HuH-7.5 (cell line): Measurements from ENCODE around the gene NIT2.

Experiments
- DNase-seq: peaks from one replicate; pipeline ENCODE4 v3.0.0; 2011; ENCODE audit warnings: low spot score

NIT2 gene

DNA sequence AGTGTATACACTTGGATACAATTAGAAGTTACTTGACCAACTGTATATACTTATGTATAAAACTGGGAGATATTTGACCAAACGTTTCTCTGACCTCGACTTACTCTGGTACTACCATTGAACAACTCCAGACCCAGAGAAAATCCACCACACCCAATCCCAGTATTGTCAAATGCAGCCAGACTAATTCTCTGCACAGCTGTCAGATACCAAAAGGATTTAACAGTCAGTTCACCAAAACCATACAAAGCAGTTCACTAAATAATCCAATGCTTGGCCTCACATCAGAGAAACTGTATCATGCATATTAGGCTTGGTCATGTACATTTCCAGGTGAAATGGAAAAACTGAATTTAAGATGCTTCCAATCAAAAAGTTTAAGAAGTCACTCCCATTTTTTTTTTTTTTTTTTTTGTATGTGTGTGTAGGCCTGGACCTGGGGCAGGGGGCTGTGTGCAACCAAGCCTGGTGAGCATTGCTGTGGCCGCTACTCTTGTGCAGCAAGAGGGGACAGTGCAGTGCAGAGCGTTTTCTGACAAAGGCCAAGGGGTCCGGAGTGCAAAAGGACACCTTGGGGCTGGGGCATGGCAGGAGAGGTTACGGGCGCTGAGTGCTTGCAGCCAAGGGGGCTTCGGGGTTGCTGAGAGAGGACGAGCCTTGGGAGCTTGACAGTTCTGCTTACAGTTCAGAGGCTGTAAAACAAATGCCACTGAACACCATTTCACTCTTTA, 64.9 kb downstream of the NIT2 start:
- no peak for DNase-seq

DNA sequence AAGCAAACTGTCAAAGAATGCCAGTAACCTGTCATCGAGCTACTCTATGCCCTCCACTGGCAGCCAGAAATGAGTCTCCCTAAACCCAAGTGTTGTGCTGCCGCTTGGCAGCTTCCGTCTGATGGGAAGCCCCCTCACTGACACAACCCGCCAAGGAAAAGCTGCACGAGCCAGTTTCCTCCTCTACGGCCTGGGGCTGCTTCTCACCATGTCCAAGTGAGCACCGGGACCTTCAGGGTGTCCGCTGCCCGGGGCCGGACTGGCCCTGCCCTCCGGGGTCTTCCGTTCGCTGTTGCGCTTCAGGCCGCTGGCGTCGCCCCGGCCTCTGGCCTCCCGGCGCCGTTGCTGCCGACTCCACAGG, 65.8 kb downstream of the NIT2 start:
- DNase-seq = no peak

DNA sequence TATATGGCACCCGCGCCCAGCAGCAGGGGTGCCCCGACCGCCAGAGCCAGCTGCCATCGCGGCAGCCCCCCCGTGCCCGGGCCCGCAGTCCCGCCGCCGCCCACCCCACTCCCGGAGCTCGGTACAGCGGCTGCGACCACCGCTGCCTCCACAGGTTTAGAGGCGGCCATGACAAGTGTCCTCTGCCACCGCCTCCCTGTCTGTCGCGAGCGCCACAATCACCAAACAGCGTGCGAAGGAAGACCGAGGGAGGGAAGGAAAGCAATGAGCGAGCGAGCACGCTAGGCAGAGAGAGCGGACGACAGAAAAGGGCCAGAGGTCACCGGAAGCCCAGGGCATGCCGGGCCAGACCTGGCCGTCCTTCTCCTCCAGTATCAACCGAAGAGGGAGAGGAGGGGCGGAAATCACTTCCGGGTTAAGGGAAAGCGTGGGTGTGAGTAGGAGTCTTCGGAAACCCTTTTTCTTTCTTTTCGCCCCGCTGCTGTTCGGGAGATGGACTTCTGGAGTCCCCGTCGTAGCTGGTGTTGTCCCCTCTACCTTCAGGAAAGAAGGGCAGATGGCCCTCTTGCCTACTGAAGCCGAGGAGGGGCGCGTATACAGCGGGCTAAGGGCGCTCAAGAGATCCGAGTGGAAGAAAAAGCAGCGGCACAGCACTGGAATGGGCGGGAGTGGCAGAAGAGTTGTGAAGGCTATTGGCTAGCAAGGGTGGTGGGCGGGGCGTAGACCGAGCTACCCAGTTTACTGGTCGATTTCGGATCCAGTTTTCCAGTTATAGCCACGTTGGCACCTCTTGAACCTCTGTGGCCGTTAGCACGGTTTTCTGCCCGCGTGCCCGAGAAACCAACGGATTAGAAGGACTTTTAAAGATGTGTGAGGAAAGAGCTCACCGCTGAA, 66.5 kb downstream of the NIT2 start, which contains the start of the genes LNP1 and TOMM70:
LNP1 (plus strand) TSS at position 760 of the 894 bp plus-strand sequence. CDS start 28,191 bp downstream, outside the sequence.
TOMM70 (minus strand) TSS at position 310 of the 894 bp plus-strand sequence; CDS start at position 170, 140 bp downstream.
- peak; percentile 71 for DNase-seq

DNA sequence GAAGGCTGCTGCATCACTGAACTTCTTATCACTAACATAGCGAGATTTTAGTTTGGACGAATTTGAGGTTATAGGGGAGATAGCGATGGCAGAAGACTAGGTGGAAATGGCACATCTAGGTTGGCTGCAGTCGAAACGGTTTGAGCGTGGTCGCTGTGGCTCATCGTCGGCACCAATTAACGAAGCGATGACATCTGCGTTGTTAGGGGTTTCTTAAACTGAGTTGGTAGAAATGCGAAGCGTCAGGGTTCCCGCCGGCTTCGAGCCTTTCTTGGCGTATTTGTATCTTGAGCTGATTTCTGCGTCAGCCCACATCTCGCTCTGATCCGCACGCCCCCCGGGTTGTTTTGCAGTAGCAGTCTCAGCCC, 67.1 kb downstream of the NIT2 start:
- no peak for DNase-seq

DNA sequence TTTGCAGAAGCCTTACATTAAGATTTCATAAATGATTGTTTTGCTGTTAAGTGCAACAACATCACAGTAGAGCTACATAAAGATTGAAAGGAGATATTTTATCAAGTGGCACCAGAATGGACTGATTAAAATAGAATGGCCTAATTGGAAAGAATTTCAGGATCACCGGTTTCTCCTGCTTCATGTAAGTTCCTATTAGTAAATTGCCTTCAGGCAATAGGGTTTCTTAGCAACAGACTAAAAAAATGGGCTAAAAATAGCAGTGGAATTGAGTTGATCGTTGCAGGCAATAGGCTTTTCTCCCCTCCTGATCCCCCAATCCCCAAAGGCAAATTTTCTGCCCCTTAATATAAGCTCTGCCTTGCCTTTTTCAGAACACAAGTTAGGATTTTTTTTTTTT, 67.7 kb downstream of the NIT2 start:
- DNase-seq = no peak

DNA sequence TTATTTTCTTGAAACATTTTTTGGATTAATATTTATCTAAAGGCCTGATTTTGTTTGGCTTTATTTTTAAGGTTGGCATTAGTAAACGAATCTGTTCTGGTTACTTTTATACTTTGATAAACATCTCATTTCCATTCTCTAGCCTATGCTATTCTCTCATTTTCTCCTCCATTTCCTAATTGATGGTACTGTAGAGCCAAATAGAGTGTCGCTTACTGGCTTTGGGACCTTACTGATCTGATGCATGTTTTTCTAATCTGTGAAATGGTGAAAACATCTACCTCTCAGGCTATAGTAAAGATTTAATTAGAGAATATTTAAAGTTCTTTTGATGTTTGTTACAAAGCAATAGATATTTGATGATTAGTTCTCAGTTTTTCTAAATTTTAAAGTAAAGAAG, 68.3 kb downstream of the NIT2 start:
- no peak for DNase-seq

DNA sequence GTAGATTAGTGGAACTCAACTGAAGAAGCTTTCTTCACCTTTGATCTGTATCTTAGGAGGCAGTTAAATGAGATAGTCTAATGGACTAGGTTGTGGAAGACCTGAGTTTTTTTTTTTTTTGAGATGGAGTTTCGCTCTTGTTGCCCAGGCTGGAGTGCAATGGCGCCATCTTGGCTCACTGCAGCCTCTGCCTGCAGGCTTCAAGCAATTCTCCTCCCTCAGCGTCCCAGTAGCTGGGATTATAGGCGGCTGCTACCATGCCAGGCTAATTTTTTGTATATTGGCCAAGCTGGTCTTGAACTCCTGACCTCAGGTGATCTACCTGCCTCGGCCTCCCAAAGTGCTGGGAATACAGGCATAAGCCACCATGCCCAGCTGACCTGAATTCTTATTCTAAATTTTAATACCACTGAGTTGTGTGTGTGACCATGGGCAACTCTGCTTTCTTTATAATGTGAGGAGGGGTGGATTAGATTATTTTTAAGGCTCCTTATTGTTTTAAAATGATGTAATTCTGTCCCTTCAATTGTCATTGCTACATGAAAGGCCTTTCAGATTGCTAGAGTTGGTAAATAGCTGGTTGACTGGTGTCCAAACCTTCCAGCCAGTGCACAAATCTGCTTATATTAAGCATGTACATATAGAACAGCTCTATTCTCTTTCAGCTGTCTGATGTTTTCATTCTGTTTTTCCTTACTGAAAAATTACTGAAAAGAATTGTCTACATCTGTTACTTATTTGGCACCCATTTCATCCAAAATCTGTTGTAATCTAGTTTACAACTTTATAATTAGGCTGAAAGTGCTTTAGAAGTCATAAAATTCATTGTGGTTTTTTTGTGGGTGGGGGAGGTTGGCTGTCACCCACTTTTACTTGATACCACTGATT, 69.0 kb downstream of the NIT2 start:
- DNase-seq = no peak

DNA sequence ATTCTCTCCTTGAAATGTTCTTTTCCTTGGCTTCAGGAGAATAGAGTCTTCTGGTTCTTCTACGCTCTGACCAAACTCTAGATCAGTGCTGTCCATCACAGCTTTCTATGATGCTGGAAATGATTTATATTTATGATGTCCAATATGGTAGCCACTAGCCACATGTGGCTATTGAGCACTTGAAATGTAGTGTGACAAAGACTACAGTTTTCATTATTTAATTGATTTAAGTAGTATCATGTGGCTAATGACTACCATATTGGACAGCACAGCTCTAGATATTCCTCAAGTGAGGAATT, 69.6 kb downstream of the NIT2 start:
- no peak for DNase-seq

DNA sequence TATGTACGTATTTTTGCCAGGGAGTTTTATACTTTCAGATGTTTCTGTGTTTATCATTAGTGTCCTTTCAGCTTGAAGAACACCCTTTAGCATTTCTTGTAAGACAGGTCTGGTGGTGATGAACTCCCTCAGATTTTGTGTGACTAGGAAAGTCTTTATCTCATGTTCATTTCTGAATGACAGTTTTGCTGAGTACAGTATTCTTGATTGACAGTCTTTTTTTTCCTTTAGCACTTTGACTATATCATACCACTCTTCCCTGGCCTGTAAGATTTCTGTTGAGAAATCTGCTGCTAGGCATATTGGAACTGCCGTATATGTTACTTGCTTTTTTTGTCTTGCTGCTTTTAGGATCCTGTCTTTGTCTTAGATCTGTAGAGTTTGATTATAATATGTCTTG, 72.6 kb downstream of the NIT2 start:
- DNase-seq = no peak

DNA sequence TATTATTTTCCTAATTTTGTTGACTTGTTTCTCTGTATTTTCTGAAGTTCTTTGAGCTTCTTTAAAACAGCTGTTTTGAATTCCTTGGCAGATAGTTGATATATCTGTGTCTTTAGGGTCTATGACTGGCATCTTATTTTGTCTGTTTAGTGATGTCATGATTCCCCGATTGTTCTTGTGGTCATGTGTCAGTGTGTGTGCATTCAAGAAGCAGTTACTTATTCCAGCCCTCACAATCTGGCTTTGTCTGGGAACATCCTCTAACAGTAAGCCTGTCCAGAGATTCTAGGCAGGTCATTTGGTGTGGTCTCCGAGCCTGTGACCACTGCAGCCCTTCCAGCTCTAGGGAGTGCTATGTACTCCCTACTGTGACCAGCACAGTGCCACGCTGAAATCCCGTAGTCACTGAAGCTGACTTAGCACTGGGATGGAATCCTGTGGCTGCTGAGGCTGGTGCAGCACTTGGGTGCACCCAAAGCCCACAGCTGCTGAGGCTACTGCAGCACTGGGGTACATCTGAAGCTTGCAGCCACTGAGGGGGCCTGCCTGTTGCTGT, 73.5 kb downstream of the NIT2 start:
- no peak for DNase-seq
